Neural cell (in vitro differentiated cells): ENCODE measurements around the gene APBA1.

Experiments
- CTCF ChIP-seq: fragments of 450-650 bp; IDR thresholded peaks from 2 replicates; pipeline ENCODE4 v1.5.1; 2014; ENCODE audit warnings: antibody characterized with exemption, mild to moderate bottlenecking, moderate library complexity; ENCODE audit not compliant: poor library complexity, severe bottlenecking
- EZH2 ChIP-seq: fragments of 200-600, 300-800 bp; shearing (Covaris generic), sonication (generic); IDR thresholded peaks from 2 replicates; pipeline ENCODE4 v1.6.1; 2014; ENCODE audit warnings: antibody characterized with exemption, low read length, borderline replicate concordance, mild to moderate bottlenecking; ENCODE audit not compliant: insufficient read depth, poor library complexity, severe bottlenecking
- POLR2AphosphoS5 ChIP-seq: IDR thresholded peaks from 2 replicates; pipeline ENCODE4 v1.6.1; 2012
- RAD21 ChIP-seq: fragments of 450-650 bp; conservative IDR thresholded peaks from 2 replicates; pipeline ENCODE4 v1.6.1; 2014; ENCODE audit warnings: antibody characterized with exemption, mild to moderate bottlenecking, moderate library complexity
- TAF1 ChIP-seq: IDR thresholded peaks from 2 replicates; pipeline ENCODE4 v1.6.1; 2012; ENCODE audit warnings: low read depth
- TF ChIP-seq, protein P1 (sequence below): IDR thresholded peaks from 2 replicates; pipeline ENCODE4 v1.6.1; 2012; ENCODE audit warnings: borderline replicate concordance

DNA sequence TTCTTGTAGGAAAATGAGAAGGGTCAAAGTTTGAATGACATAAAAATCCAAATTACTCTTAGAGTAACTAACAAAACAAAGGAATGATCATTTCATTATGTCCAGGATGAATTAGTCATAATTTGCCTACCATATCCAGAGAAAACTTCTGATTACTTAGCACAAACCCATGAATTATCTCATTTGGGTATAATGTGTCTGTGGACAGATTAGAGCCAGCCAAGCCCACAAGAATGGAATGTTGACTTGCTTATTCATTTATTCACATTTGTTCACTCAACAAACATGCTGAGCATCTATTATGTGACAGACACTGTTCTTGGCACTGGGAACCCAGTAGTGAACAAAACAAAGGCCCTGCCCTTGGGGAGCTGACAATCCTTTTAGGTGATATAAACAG is 87.4 kb downstream of the APBA1 start:
- no peak for TF ChIP-seq CTCF
- TF ChIP-seq RAD21, result no peak
- TF ChIP-seq EZH2, result no peak
- TF ChIP-seq, protein P1, sequence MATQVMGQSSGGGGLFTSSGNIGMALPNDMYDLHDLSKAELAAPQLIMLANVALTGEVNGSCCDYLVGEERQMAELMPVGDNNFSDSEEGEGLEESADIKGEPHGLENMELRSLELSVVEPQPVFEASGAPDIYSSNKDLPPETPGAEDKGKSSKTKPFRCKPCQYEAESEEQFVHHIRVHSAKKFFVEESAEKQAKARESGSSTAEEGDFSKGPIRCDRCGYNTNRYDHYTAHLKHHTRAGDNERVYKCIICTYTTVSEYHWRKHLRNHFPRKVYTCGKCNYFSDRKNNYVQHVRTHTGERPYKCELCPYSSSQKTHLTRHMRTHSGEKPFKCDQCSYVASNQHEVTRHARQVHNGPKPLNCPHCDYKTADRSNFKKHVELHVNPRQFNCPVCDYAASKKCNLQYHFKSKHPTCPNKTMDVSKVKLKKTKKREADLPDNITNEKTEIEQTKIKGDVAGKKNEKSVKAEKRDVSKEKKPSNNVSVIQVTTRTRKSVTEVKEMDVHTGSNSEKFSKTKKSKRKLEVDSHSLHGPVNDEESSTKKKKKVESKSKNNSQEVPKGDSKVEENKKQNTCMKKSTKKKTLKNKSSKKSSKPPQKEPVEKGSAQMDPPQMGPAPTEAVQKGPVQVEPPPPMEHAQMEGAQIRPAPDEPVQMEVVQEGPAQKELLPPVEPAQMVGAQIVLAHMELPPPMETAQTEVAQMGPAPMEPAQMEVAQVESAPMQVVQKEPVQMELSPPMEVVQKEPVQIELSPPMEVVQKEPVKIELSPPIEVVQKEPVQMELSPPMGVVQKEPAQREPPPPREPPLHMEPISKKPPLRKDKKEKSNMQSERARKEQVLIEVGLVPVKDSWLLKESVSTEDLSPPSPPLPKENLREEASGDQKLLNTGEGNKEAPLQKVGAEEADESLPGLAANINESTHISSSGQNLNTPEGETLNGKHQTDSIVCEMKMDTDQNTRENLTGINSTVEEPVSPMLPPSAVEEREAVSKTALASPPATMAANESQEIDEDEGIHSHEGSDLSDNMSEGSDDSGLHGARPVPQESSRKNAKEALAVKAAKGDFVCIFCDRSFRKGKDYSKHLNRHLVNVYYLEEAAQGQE, result no peak
- no peak for TF ChIP-seq POLR2AphosphoS5
- no peak for TF ChIP-seq TAF1
